H1 (cell line): ENCODE data around the gene TPP2. TPM values are rescaled to one million over a fixed set of nuclear protein-coding genes. Genes with fewer than 3 reads are reported as not detected.

Experiments used
- CTCF ChIA-PET: fragments of 300-600 bp; sonication (Branson Sonifier 250); formaldehyde crosslinking; loops from one replicate; lab custom pipeline; 2021; ENCODE audit not compliant: partially characterized antibody; lab: Charles Lee
- POLR2A ChIA-PET: fragments of 300-600 bp; sonication (Branson Sonifier 250); formaldehyde crosslinking; loops from one replicate; lab custom pipeline; 2021; ENCODE audit warnings: inconsistent platforms; ENCODE audit not compliant: partially characterized antibody; lab: Charles Lee
- DNase-seq, 2 experiments: peaks; one replicate each; pipeline versions ENCODE4 v3.0.0 to v3.0.0-alpha.2; 2010 to 2022; ENCODE audit warnings: low spot score in 2 of 2, low read depth in 1 of 2, mixed read lengths in 1 of 2
- FAIRE-seq: peaks from 2 replicates; lab custom pipeline; 2011; peaks lifted over from hg19 to GRCh38; lab: Jason Lieb, UNC
- H2AFZ ChIP-seq: 2 replicates; pipeline ENCODE4 v1.8.1; 2012; ENCODE audit warnings: low read length, inconsistent platforms
- H2AK5ac ChIP-seq: 2 replicates; pipeline ENCODE4 v1.6.1; 2013; ENCODE audit warnings: low read depth, low read length
- H2BK120ac ChIP-seq: replicated peaks from 2 replicates; pipeline ENCODE3; 2013; ENCODE audit warnings: low read depth, low read length, inconsistent platforms
- H2BK12ac ChIP-seq: 2 replicates; pipeline ENCODE4 v1.6.1; 2013; ENCODE audit warnings: low read depth, low read length
- H2BK15ac ChIP-seq: 2 replicates; pipeline ENCODE4 v1.6.1; 2013; ENCODE audit warnings: low read length
- H2BK20ac ChIP-seq: 2 replicates; pipeline ENCODE4 v1.6.1; 2013; ENCODE audit warnings: low read length
- H2BK5ac ChIP-seq: 2 replicates; pipeline ENCODE4 v1.6.1; 2013; ENCODE audit warnings: low read depth, low read length
- H3K14ac ChIP-seq: 2 replicates; pipeline ENCODE4 v1.6.1; 2013; ENCODE audit warnings: inconsistent platforms; ENCODE audit not compliant: insufficient read length
- H3K18ac ChIP-seq: 2 replicates; pipeline ENCODE4 v1.6.1; 2013; ENCODE audit warnings: low read length; ENCODE audit errors: extremely low read depth
- H3K23ac ChIP-seq: 2 replicates; pipeline ENCODE4 v1.6.1; 2013; ENCODE audit warnings: inconsistent platforms; ENCODE audit not compliant: insufficient read length
- H3K23me2 ChIP-seq: 2 replicates; pipeline ENCODE4 v1.6.1; 2013; ENCODE audit warnings: low read depth, low read length
- H3K27ac ChIP-seq: 2 replicates; pipeline ENCODE4 v1.6.1; 2011; ENCODE audit warnings: low read depth, low read length, inconsistent platforms
- H3K27me3 ChIP-seq, 4 experiments: replicated peaks in 1 of 4; 1 replicate in 1 of 4; 2 replicates in 3 of 4; pipeline versions ENCODE4 v1.6.1 to v1.8.1; 2011 to 2013; ENCODE audit warnings: low read length in 3 of 4, mild to moderate bottlenecking in 3 of 4, inconsistent platforms in 2 of 4, mixed read lengths in 2 of 4, moderate library complexity in 1 of 4; ENCODE audit not compliant: control insufficient read depth in 3 of 4, insufficient read depth in 3 of 4; ENCODE audit errors: extremely low read depth in 1 of 4
- H3K36me3 ChIP-seq, 4 experiments: 2 replicates each; pipeline versions ENCODE4 v1.6.1 to v1.8.1; 2011 to 2013; ENCODE audit warnings: mild to moderate bottlenecking in 4 of 4, low read length in 3 of 4, moderate library complexity in 2 of 4, control low read depth in 1 of 4, inconsistent platforms in 1 of 4; ENCODE audit not compliant: insufficient read depth in 4 of 4, control insufficient read depth in 2 of 4
- H3K4ac ChIP-seq: replicated peaks from 2 replicates; pipeline ENCODE3; 2013; ENCODE audit warnings: low read length, low read depth, mixed read lengths, inconsistent platforms; ENCODE audit not compliant: insufficient read length
- H3K4me1 ChIP-seq, 4 experiments: replicated peaks in 1 of 4; 1 replicate in 1 of 4; 2 replicates in 3 of 4; pipeline versions ENCODE4 v1.6.1 to v1.8.1; 2011 to 2013; ENCODE audit warnings: low read length in 3 of 4, inconsistent platforms in 2 of 4, mixed read lengths in 1 of 4; ENCODE audit not compliant: insufficient read depth in 4 of 4, control insufficient read depth in 3 of 4
- H3K4me2 ChIP-seq, 2 experiments: 2 replicates each; pipeline versions ENCODE4 v1.6.1 to v1.8.1; 2011 to 2013; ENCODE audit warnings: low read depth in 2 of 2, low read length in 2 of 2, control low read depth in 1 of 2, inconsistent platforms in 1 of 2, mild to moderate bottlenecking in 1 of 2; ENCODE audit not compliant: insufficient read depth in 1 of 2
- H3K4me3 ChIP-seq, 4 experiments: fragments of 200-600, 300-600 bp in 1 of 4; sonication (generic), shearing (Covaris generic), sonication (Bioruptor Twin) in 1 of 4; 2 replicates each; pipeline versions ENCODE4 v1.5.1 to v1.8.1; 2011 to 2016; ENCODE audit warnings: low read length in 4 of 4, low read depth in 3 of 4, control low read depth in 2 of 4, inconsistent platforms in 2 of 4, mild to moderate bottlenecking in 2 of 4, mixed read lengths in 1 of 4, moderate library complexity in 1 of 4; ENCODE audit not compliant: insufficient read depth in 2 of 4; ENCODE audit errors: extremely low read depth in 1 of 4
- H3K56ac ChIP-seq: replicated peaks from 2 replicates; pipeline ENCODE3; 2013; ENCODE audit warnings: low read depth, mild to moderate bottlenecking, mixed read lengths, low read length, inconsistent platforms; ENCODE audit not compliant: insufficient read length
- H3K79me1 ChIP-seq: 2 replicates; pipeline ENCODE4 v1.6.1; 2013; ENCODE audit warnings: low read depth, low read length, control low read depth
- H3K79me2 ChIP-seq, 2 experiments: 2 replicates each; pipeline versions ENCODE4 v1.6.1 to v1.8.1; 2012 to 2013; ENCODE audit warnings: low read length in 2 of 2, mild to moderate bottlenecking in 2 of 2, inconsistent platforms in 1 of 2; ENCODE audit not compliant: insufficient read depth in 2 of 2, control insufficient read depth in 1 of 2
- H3K9ac ChIP-seq, 4 experiments: replicated peaks in 1 of 4; 1 replicate in 1 of 4; 2 replicates in 3 of 4; pipeline versions ENCODE4 v1.6.1 to v1.8.1; 2011 to 2013; ENCODE audit warnings: low read depth in 3 of 4, low read length in 3 of 4, control low read depth in 2 of 4, mild to moderate bottlenecking in 2 of 4, moderate library complexity in 2 of 4, inconsistent platforms in 1 of 4; ENCODE audit errors: extremely low read depth in 1 of 4
- H3K9me3 ChIP-seq, 2 experiments: 2 replicates each; pipeline versions ENCODE4 v1.6.1 to v1.8.1; 2012 to 2013; ENCODE audit warnings: mild to moderate bottlenecking in 2 of 2, moderate library complexity in 2 of 2, control low read depth in 1 of 2, inconsistent platforms in 1 of 2, low read depth in 1 of 2, low read length in 1 of 2, mixed read lengths in 1 of 2; ENCODE audit not compliant: insufficient read depth in 2 of 2
- H4K20me1 ChIP-seq, 2 experiments: replicated peaks in 1 of 2; 2 replicates each; pipeline versions ENCODE3 to v1.8.1; 2011 to 2013; ENCODE audit warnings: inconsistent platforms in 2 of 2, low read length in 2 of 2, mild to moderate bottlenecking in 1 of 2; ENCODE audit not compliant: insufficient read depth in 2 of 2, control insufficient read depth in 1 of 2
- H4K5ac ChIP-seq: 2 replicates; pipeline ENCODE4 v1.6.1; 2013; ENCODE audit warnings: low read length, low read depth, mixed read lengths, inconsistent platforms; ENCODE audit not compliant: insufficient read length
- H4K8ac ChIP-seq: 2 replicates; pipeline ENCODE4 v1.8.0; 2013; ENCODE audit warnings: mild to moderate bottlenecking, moderate library complexity, low read length, inconsistent platforms; ENCODE audit not compliant: insufficient read depth; ENCODE audit errors: extremely low read depth
- H4K91ac ChIP-seq: replicated peaks from 2 replicates; pipeline ENCODE3; 2013; ENCODE audit warnings: low read length, mixed read lengths, inconsistent platforms; ENCODE audit not compliant: insufficient read length
- CHD2 ChIP-seq: IDR thresholded peaks from 2 replicates; pipeline ENCODE4 v1.6.1; 2012; ENCODE audit warnings: low read length, improper control_type of control experiment
- CTBP2 ChIP-seq: IDR thresholded peaks from 2 replicates; pipeline ENCODE4 v1.7.0; 2011; ENCODE audit warnings: borderline replicate concordance, mild to moderate bottlenecking, moderate library complexity, mixed read lengths, low read length; ENCODE audit not compliant: insufficient read depth, insufficient read length
- EZH2 ChIP-seq: fragments of 200-600 bp; sonication (generic); IDR thresholded peaks from 2 replicates; pipeline ENCODE4 v1.7.1; 2012; ENCODE audit warnings: low read depth, mild to moderate bottlenecking, moderate library complexity, low read length, inconsistent platforms; ENCODE audit not compliant: severe bottlenecking
- POU5F1 ChIP-seq: IDR thresholded peaks from 2 replicates; pipeline ENCODE4 v1.6.1; 2011; ENCODE audit warnings: low read depth, mild to moderate bottlenecking, low read length, moderate library complexity
- polyA plus RNA-seq, 7 experiments: library from polyadenylated mRNA; depleted of rRNA in 3 of 7; stranded (reverse) in 5 of 7; unstranded in 2 of 7; fragments of >200 nt in 5 of 7; fragments of 200-250 nt in 2 of 7; gene quantifications; 1 replicate in 5 of 7; 2 replicates in 1 of 7; 4 replicates in 1 of 7; pipeline versions ENCODE4 v1.2.1 to v1.2.3, GENCODE V29; 2011 to 2013; ENCODE audit warnings: missing spikeins in 2 of 7, mixed read lengths in 2 of 7
- total RNA-seq: library from RNA; stranded (reverse); fragmentation: NEBNext Ultra II Directional; extraction: Animal tissue kit (Norgen Biotek cat#: 25700); gene quantifications from 2 replicates; pipeline ENCODE4 v1.2.1, GENCODE V29; 2021

The TPP2 gene
- total and polyA plus RNA-seq, 2 of the 8 experiments (the other 6 are each of a cell fraction or from before 2014, with no cell fraction given) = 15.9 to 85.7 TPM

DNA sequence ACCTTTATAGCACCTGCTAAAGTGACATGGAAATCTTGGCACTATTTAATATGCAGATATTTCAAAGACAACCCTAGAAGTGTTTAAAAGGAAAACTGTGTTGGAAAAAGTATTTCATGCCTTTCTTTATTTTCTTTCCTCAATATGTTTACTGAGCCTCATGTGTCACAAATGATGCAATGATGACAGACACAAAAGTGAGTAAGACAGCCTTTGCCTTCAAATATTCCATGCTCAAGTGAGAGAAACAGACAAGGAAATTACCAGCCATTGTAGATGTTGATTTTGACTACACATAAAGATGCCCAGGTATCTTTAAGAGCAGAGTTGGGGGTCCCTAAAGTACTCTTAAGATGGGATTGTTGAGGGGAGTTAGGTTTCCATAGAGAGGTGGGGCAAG is 48.0 kb upstream of the TPP2 start:
- POLR2A ChIA-PET = no interaction called here
- Histone ChIP-seq H3K4me2 (no peak overlapping the region), H3K4ac (no peak overlapping the region), H2BK5ac (no peak overlapping the region), H4K5ac (no peak overlapping the region), H4K20me1 (no peaks in the 10 kb centered on the region), H2BK15ac (no peak overlapping the region), H3K18ac (no peak overlapping the region), H3K56ac (no peak overlapping the region), H2BK120ac (no peak overlapping the region), H2BK12ac (no peak overlapping the region), H2AK5ac (no peak overlapping the region), H3K4me3 (no peak overlapping the region), H4K8ac (no peak overlapping the region), H3K9ac (no peak overlapping the region), H2AFZ (peak overlapping the region; percentile 43; the same call in 1 of the 2 replicates), H2BK20ac (no peak overlapping the region), H3K9me3 (no peaks in the 10 kb centered on the region), H3K36me3 (no peaks in the 10 kb centered on the region), H3K79me1 (no peaks in the 10 kb centered on the region), H4K91ac (no peak overlapping the region), H3K14ac (no peak overlapping the region), H3K4me1 (no peaks in the 10 kb centered on the region), H3K23me2 (no peaks in the 10 kb centered on the region), H3K27me3 (no peaks in the 10 kb centered on the region), H3K23ac (no peak overlapping the region), H3K79me2 (no peaks in the 10 kb centered on the region), H3K27ac (no peak overlapping the region)
- no peak for DNase-seq
- TF ChIP-seq CHD2 (no peak), EZH2 (no peak), CTBP2 (no peak), POU5F1 (no peak)
- no peak for FAIRE-seq
- CTCF ChIA-PET = no interaction called here
